EL (cell line): Measurements from ENCODE around the gene PRPS1.

Experiments used
- DNase-seq: peaks from one replicate; pipeline ENCODE4 v3.0.0-alpha.2; 2016

PRPS1 gene

GRCh38 chrX:107627838-107628661, at the start of gene PRPS1:
Gene PRPS1, plus strand, starts transcription at chrX:107628510. Its CDS starts 119 bp downstream, at chrX:107628629.
- DNase-seq, result peak; percentile 95

GRCh38 chrX:107579956-107580355, 48.4 kb upstream of the PRPS1 start:
- DNase-seq, result peak; percentile 33

GRCh38 chrX:107581923-107582322, 46.4 kb upstream of the PRPS1 start:
- DNase-seq, result no peak

GRCh38 chrX:107589243-107589642, 39.1 kb upstream of the PRPS1 start:
- no peak for DNase-seq

GRCh38 chrX:107596651-107597050, 31.7 kb upstream of the PRPS1 start:
- DNase-seq, result no peak

GRCh38 chrX:107597264-107597663, 31.0 kb upstream of the PRPS1 start:
- DNase-seq, result no peak

- no peak for DNase-seq
Measured at GRCh38 chrX:107597791-107598190, 30.5 kb upstream of the PRPS1 start.

- DNase-seq, result no peak
Measured at GRCh38 chrX:107599450-107599861, 28.9 kb upstream of the PRPS1 start.

- DNase-seq, result no peak
Measured at GRCh38 chrX:107600366-107600765, 27.9 kb upstream of the PRPS1 start.

GRCh38 chrX:107601326-107601725, 27.0 kb upstream of the PRPS1 start:
- DNase-seq, result no peak

GRCh38 chrX:107601759-107602158, 26.6 kb upstream of the PRPS1 start:
- DNase-seq, result no peak

GRCh38 chrX:107602694-107603239, 25.5 kb upstream of the PRPS1 start:
- DNase-seq, result no peak

- no peak for DNase-seq
Measured at GRCh38 chrX:107603429-107604159, 24.7 kb upstream of the PRPS1 start.

- DNase-seq, result peak; percentile 7
Measured at GRCh38 chrX:107609061-107609460, 19.2 kb upstream of the PRPS1 start.

GRCh38 chrX:107610667-107611066, 17.6 kb upstream of the PRPS1 start:
- DNase-seq, result no peak

- no peak for DNase-seq
Measured at GRCh38 chrX:107619885-107620322, 8.4 kb upstream of the PRPS1 start.

- no peak for DNase-seq
Measured at GRCh38 chrX:107624893-107625292, 3.4 kb upstream of the PRPS1 start.

- DNase-seq, result no peak
Measured at GRCh38 chrX:107625739-107626138, 2.6 kb upstream of the PRPS1 start.

- no peak for DNase-seq
Measured at GRCh38 chrX:107626481-107626880, 1.8 kb upstream of the PRPS1 start.

- DNase-seq, result peak; percentile 38
Measured at GRCh38 chrX:107626916-107627315, 1.4 kb upstream of the PRPS1 start.

- peak; percentile 44 for DNase-seq
Measured at GRCh38 chrX:107628662-107629539, 591 bp downstream of the PRPS1 start.

GRCh38 chrX:107629540-107629909, 1.2 kb downstream of the PRPS1 start:
- DNase-seq, result peak; percentile 34
